Natural killer cell treated with Interleukin-12 subunit alpha and Interleukin-12 subunit beta and Interleukin-15 and Interleukin-18, amount 100 ng/mL, for 72 hours (primary cell): Measurements from ENCODE around the gene MRPS11. TPM values are rescaled to one million over a fixed set of nuclear protein-coding genes. Genes with fewer than 3 reads are reported as not detected.

Source experiments
- ATAC-seq, 2 donors: fragments of 150-1000 bp; cut with Tn5 transposase in 1 of 2; sonication (Bioruptor Pico), chemical (Tn5 transposase) in 1 of 2; 2 replicates each; pipeline ENCODE4 v1.10.0; 2021
- DNase-seq: peaks from one replicate; pipeline ENCODE4 v3.0.0; 2022; ENCODE audit warnings: low spot score
- H3K27ac Mint-ChIP-seq, 2 donors: 1 replicate in 1 of 2; 2 replicates in 1 of 2; pipeline ENCODE4 v1.8.0; 2022; ENCODE audit warnings: mixed read lengths in 2 of 2, mild to moderate bottlenecking in 1 of 2, moderate library complexity in 1 of 2
- H3K27me3 Mint-ChIP-seq, 2 donors: 1 replicate in 1 of 2; 2 replicates in 1 of 2; pipeline ENCODE4 v1.8.0; 2022; ENCODE audit warnings: mixed read lengths in 2 of 2
- H3K36me3 Mint-ChIP-seq: one replicate; pipeline ENCODE4 v1.8.0; 2022; ENCODE audit warnings: mixed read lengths
- H3K4me1 Mint-ChIP-seq, 2 donors: 1 replicate in 1 of 2; 2 replicates in 1 of 2; pipeline ENCODE4 v1.8.0; 2022; ENCODE audit warnings: low read depth in 2 of 2, mixed read lengths in 2 of 2, mild to moderate bottlenecking in 1 of 2
- H3K4me3 Mint-ChIP-seq: one replicate; pipeline ENCODE4 v1.8.0; 2022; ENCODE audit warnings: mixed read lengths
- H3K9me3 Mint-ChIP-seq: 2 replicates; pipeline ENCODE4 v1.8.0; 2022; ENCODE audit warnings: mixed read lengths
- total RNA-seq, 2 donors: library from RNA; stranded (reverse); gene quantifications; one replicate each; pipeline ENCODE4 v1.2.3, GENCODE V29; 2022

MRPS11 gene
- total RNA-seq, 2 donors from 2014 or later: 58.1 to 69.0 TPM

- Mint-ChIP-seq H3K27me3 (no peaks in the 10 kb centered on the region), H3K4me3 (no peak overlapping the region), H3K27ac (no peak overlapping the region), H3K36me3 (no peaks in the 10 kb centered on the region), H3K4me1 (peaks cover 0 to 4% of the 10 kb centered on the region in 2 donors), H3K9me3 (no peaks in the 10 kb centered on the region)
- DNase-seq (no peak), ATAC-seq (peak in 1 of 2 donors; percentile 23)
Observed at GRCh38 chr15:88489321-88489720, 21.8 kb downstream of the MRPS11 start.

GRCh38 chr15:88490036-88490435 lies 22.5 kb downstream of the MRPS11 start:
- Mint-ChIP-seq H3K4me3 (no peak overlapping the region), H3K36me3 (no peaks in the 10 kb centered on the region)

GRCh38 chr15:88491158-88491557 lies 23.6 kb downstream of the MRPS11 start:
- Mint-ChIP-seq H3K4me1 (peaks cover 0 to 4% of the 10 kb centered on the region in 2 donors), H3K36me3 (no peaks in the 10 kb centered on the region), H3K27me3 (no peaks in the 10 kb centered on the region), H3K9me3 (no peaks in the 10 kb centered on the region), H3K4me3 (no peak overlapping the region), H3K27ac (no peak overlapping the region)
- DNase-seq: no peak
- ATAC-seq: no peak

More at GRCh38 chr15:88490036-88490435, 22.5 kb downstream of the MRPS11 start:
- Mint-ChIP-seq H3K27ac (no peak overlapping the region), H3K4me1 (peaks cover 0 to 4% of the 10 kb centered on the region in 2 donors), H3K27me3 (no peaks in the 10 kb centered on the region), H3K9me3 (no peaks in the 10 kb centered on the region)
- ATAC-seq (no peak), DNase-seq (no peak)

- Mint-ChIP-seq H3K9me3 (no peaks in the 10 kb centered on the region), H3K27me3 (no peaks in the 10 kb centered on the region), H3K4me3 (no peak overlapping the region), H3K36me3 (no peaks in the 10 kb centered on the region), H3K27ac (no peak overlapping the region), H3K4me1 (no peaks in the 10 kb centered on the region)
- DNase-seq (no peak), ATAC-seq (no peak)
Observed at GRCh38 chr15:88493844-88494243, 26.3 kb downstream of the MRPS11 start.

- Mint-ChIP-seq H3K9me3 (no peaks in the 10 kb centered on the region), H3K4me3 (no peak overlapping the region), H3K27ac (no peak overlapping the region), H3K4me1 (no peaks in the 10 kb centered on the region), H3K36me3 (no peaks in the 10 kb centered on the region), H3K27me3 (no peaks in the 10 kb centered on the region)
- DNase-seq (no peak), ATAC-seq (peak in 1 of 2 donors; percentile 24)
Observed at GRCh38 chr15:88497109-88497765, 29.7 kb downstream of the MRPS11 start.

GRCh38 chr15:88498996-88499395 lies 31.5 kb downstream of the MRPS11 start:
- H3K9me3 Mint-ChIP-seq: no peaks in the 10 kb centered on the region
- H3K4me3 Mint-ChIP-seq: no peak overlapping the region
- no peaks in the 10 kb centered on the region for H3K36me3 Mint-ChIP-seq
- no peak for DNase-seq
- no peaks in the 10 kb centered on the region for H3K27me3 Mint-ChIP-seq
- no peaks in the 10 kb centered on the region for H3K4me1 Mint-ChIP-seq
- no peak overlapping the region for H3K27ac Mint-ChIP-seq
- ATAC-seq: peak in 1 of 2 donors; percentile 15

- H3K4me1 Mint-ChIP-seq: no peaks in the 10 kb centered on the region
- ATAC-seq (no peak), DNase-seq (no peak)
- H3K36me3 Mint-ChIP-seq: peaks cover 4% of the 10 kb centered on the region
- no peaks in the 10 kb centered on the region for H3K27me3 Mint-ChIP-seq
- H3K4me3 Mint-ChIP-seq: no peak overlapping the region
- H3K27ac Mint-ChIP-seq: no peak overlapping the region
- H3K9me3 Mint-ChIP-seq: no peaks in the 10 kb centered on the region
Observed at GRCh38 chr15:88504445-88504844, 36.9 kb downstream of the MRPS11 start.

- H3K4me3 Mint-ChIP-seq: no peak overlapping the region
- no peaks in the 10 kb centered on the region for H3K9me3 Mint-ChIP-seq
- DNase-seq (no peak), ATAC-seq (no peak)
- H3K4me1 Mint-ChIP-seq: no peaks in the 10 kb centered on the region
- no peaks in the 10 kb centered on the region for H3K27me3 Mint-ChIP-seq
- H3K27ac Mint-ChIP-seq: no peak overlapping the region
- H3K36me3 Mint-ChIP-seq: peaks cover 4% of the 10 kb centered on the region
Observed at GRCh38 chr15:88505721-88506120, 38.2 kb downstream of the MRPS11 start.

GRCh38 chr15:88506628-88507027 lies 39.1 kb downstream of the MRPS11 start:
- ATAC-seq (no peak), DNase-seq (no peak)
- H3K4me3 Mint-ChIP-seq: no peak overlapping the region
- H3K4me1 Mint-ChIP-seq: no peaks in the 10 kb centered on the region
- peaks cover 11% of the 10 kb centered on the region for H3K36me3 Mint-ChIP-seq
- H3K27ac Mint-ChIP-seq: no peak overlapping the region
- H3K27me3 Mint-ChIP-seq: no peaks in the 10 kb centered on the region
- H3K9me3 Mint-ChIP-seq: no peaks in the 10 kb centered on the region

GRCh38 chr15:88509321-88509720 lies 41.8 kb downstream of the MRPS11 start:
- no peaks in the 10 kb centered on the region for H3K4me1 Mint-ChIP-seq
- H3K27me3 Mint-ChIP-seq: no peaks in the 10 kb centered on the region
- H3K36me3 Mint-ChIP-seq: peaks cover 13% of the 10 kb centered on the region
- no peak for ATAC-seq
- H3K27ac Mint-ChIP-seq: no peak overlapping the region
- no peaks in the 10 kb centered on the region for H3K9me3 Mint-ChIP-seq
- no peak overlapping the region for H3K4me3 Mint-ChIP-seq
- no peak for DNase-seq

- ATAC-seq (no peak), DNase-seq (no peak)
- H3K27me3 Mint-ChIP-seq: no peaks in the 10 kb centered on the region
- no peaks in the 10 kb centered on the region for H3K4me1 Mint-ChIP-seq
- peaks cover 13% of the 10 kb centered on the region for H3K36me3 Mint-ChIP-seq
- H3K27ac Mint-ChIP-seq: no peak overlapping the region
- no peak overlapping the region for H3K4me3 Mint-ChIP-seq
- no peaks in the 10 kb centered on the region for H3K9me3 Mint-ChIP-seq
Observed at GRCh38 chr15:88509964-88510363, 42.5 kb downstream of the MRPS11 start.

GRCh38 chr15:88511161-88511560 lies 43.7 kb downstream of the MRPS11 start:
- Mint-ChIP-seq H3K27me3 (no peaks in the 10 kb centered on the region), H3K27ac (no peak overlapping the region), H3K4me3 (no peak overlapping the region), H3K36me3 (peaks cover 13% of the 10 kb centered on the region), H3K9me3 (no peaks in the 10 kb centered on the region), H3K4me1 (no peaks in the 10 kb centered on the region)
- ATAC-seq: no peak
- no peak for DNase-seq

GRCh38 chr15:88512078-88512477 lies 44.6 kb downstream of the MRPS11 start:
- ATAC-seq: no peak
- no peak for DNase-seq
- H3K4me1 Mint-ChIP-seq: no peaks in the 10 kb centered on the region
- peaks cover 13% of the 10 kb centered on the region for H3K36me3 Mint-ChIP-seq
- H3K4me3 Mint-ChIP-seq: no peak overlapping the region
- H3K27me3 Mint-ChIP-seq: no peaks in the 10 kb centered on the region
- no peak overlapping the region for H3K27ac Mint-ChIP-seq
- no peaks in the 10 kb centered on the region for H3K9me3 Mint-ChIP-seq

GRCh38 chr15:88512601-88513000 lies 45.1 kb downstream of the MRPS11 start:
- H3K27ac Mint-ChIP-seq: no peak overlapping the region
- H3K4me1 Mint-ChIP-seq: no peaks in the 10 kb centered on the region
- peaks cover 13% of the 10 kb centered on the region for H3K36me3 Mint-ChIP-seq
- no peak for DNase-seq
- ATAC-seq: no peak
- no peak overlapping the region for H3K4me3 Mint-ChIP-seq
- no peaks in the 10 kb centered on the region for H3K27me3 Mint-ChIP-seq
- no peaks in the 10 kb centered on the region for H3K9me3 Mint-ChIP-seq

GRCh38 chr15:88513195-88513594 lies 45.7 kb downstream of the MRPS11 start:
- ATAC-seq (no peak), DNase-seq (no peak)
- Mint-ChIP-seq H3K4me1 (no peaks in the 10 kb centered on the region), H3K4me3 (no peak overlapping the region), H3K9me3 (no peaks in the 10 kb centered on the region), H3K27ac (no peak overlapping the region), H3K36me3 (peaks cover 13% of the 10 kb centered on the region), H3K27me3 (no peaks in the 10 kb centered on the region)
